ENCODE results near the gene NRCAM. TPM values are rescaled to one million over a fixed set of nuclear protein-coding genes. Genes with fewer than 3 reads are reported as not detected.

The NRCAM gene
- polyA plus RNA-seq, 1 donor (not counting 4 experiments of a cell fraction or from before 2014, with no cell fraction given), result 4.0 TPM

- H3K4me2 ChIP-seq (ENCODE audit: control insufficient read depth, extremely low read depth, insufficient read depth, low read depth, low read length), result no peak overlapping the region
- no peaks in the 10 kb centered on the region for H3K36me3 ChIP-seq (ENCODE audit: control insufficient read depth in 2 of 2, extremely low read depth in 1 of 2, insufficient read depth in 2 of 2, low read length in 2 of 2)
- no peaks in the 10 kb centered on the region for H3K9me1 ChIP-seq (ENCODE audit: control insufficient read depth, extremely low read depth, insufficient read depth, low read length)
- no peaks in the 10 kb centered on the region for H4K20me1 ChIP-seq (ENCODE audit: control insufficient read depth, extremely low read depth, insufficient read depth, low read length)
- no peak overlapping the region for H3K4me3 ChIP-seq (ENCODE audit: control insufficient read depth in 2 of 3, extremely low read depth in 1 of 3, insufficient read depth in 2 of 3, low read depth in 1 of 3, low read length in 3 of 3)
- no peaks in the 10 kb centered on the region for H3K27me3 ChIP-seq (ENCODE audit: control insufficient read depth, extremely low read depth, insufficient read depth, low read length)
- no peak overlapping the region for H3K27ac ChIP-seq (ENCODE audit: control insufficient read depth, insufficient read depth, low read length)
- no peaks in the 10 kb centered on the region for H3K79me2 ChIP-seq (ENCODE audit: control insufficient read depth, insufficient read depth, low read length)
- H3K9me3 ChIP-seq (ENCODE audit: control insufficient read depth, low read depth, low read length), result no peaks in the 10 kb centered on the region
- no peak overlapping the region for H3K9ac ChIP-seq (ENCODE audit: control insufficient read depth, extremely low read depth, insufficient read depth, low read length)
- H2AFZ ChIP-seq (ENCODE audit: control insufficient read depth, low read length), result no peak overlapping the region
- dilution Hi-C loops (cut with MboI; ENCODE audit: extremely low pct_ligation_motif_present, low sequenced_read_pairs), result no loop called here
- H3K4me1 ChIP-seq (ENCODE audit: control insufficient read depth, extremely low read depth, insufficient read depth, low read length), result no peaks in the 10 kb centered on the region
- DNase-seq (ENCODE audit: low read depth, low spot score) (no peak), FAIRE-seq (no peak)
- TF ChIP-seq, protein P1, sequence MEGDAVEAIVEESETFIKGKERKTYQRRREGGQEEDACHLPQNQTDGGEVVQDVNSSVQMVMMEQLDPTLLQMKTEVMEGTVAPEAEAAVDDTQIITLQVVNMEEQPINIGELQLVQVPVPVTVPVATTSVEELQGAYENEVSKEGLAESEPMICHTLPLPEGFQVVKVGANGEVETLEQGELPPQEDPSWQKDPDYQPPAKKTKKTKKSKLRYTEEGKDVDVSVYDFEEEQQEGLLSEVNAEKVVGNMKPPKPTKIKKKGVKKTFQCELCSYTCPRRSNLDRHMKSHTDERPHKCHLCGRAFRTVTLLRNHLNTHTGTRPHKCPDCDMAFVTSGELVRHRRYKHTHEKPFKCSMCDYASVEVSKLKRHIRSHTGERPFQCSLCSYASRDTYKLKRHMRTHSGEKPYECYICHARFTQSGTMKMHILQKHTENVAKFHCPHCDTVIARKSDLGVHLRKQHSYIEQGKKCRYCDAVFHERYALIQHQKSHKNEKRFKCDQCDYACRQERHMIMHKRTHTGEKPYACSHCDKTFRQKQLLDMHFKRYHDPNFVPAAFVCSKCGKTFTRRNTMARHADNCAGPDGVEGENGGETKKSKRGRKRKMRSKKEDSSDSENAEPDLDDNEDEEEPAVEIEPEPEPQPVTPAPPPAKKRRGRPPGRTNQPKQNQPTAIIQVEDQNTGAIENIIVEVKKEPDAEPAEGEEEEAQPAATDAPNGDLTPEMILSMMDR (optimal IDR thresholded peaks at IDR 0.05 in 1 of 3, IDR thresholded peaks at IDR 0.05 in 1 of 3, conservative IDR thresholded peaks at IDR 0.05 in 1 of 3; ENCODE audit: extremely low read depth in 1 of 3, insufficient read depth in 2 of 3, low read length in 3 of 3), result no peak
- TF ChIP-seq EZH2 (IDR thresholded peaks at IDR 0.05; ENCODE audit: low read length), result no peak
Measured at GRCh38 chr7:108335269-108335918, 120.8 kb downstream of the NRCAM start.

DNA sequence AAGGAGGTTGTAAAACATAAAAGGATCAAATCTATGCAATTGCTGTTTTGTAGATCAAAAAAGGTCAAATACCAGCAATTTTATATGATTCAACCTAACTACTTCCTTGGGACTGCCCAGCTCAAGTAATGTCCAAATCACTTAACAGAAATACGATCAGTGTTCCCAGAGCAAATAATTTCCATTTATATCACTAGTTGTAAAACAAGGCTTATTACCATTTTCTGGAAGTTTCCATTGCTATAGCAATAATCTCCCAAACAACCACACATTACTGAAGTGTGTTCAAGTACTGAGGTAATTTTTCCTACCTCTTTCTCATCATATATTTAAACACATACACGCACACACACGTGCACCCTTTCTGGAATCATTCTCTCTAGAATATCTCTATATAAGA, 123.3 kb downstream of the NRCAM start:
- no peak overlapping the region for H2AFZ ChIP-seq (ENCODE audit: control insufficient read depth, low read length)
- no peak overlapping the region for H3K4me2 ChIP-seq (ENCODE audit: control insufficient read depth, extremely low read depth, insufficient read depth, low read depth, low read length)
- no peaks in the 10 kb centered on the region for H3K9me3 ChIP-seq (ENCODE audit: control insufficient read depth, low read depth, low read length)
- H3K9ac ChIP-seq (ENCODE audit: control insufficient read depth, extremely low read depth, insufficient read depth, low read length), result no peak overlapping the region
- FAIRE-seq (no peak), DNase-seq (ENCODE audit: low read depth, low spot score) (no peak)
- dilution Hi-C loops (cut with MboI; ENCODE audit: extremely low pct_ligation_motif_present, low sequenced_read_pairs), result no loop called here
- H3K4me3 ChIP-seq (ENCODE audit: control insufficient read depth in 2 of 3, extremely low read depth in 1 of 3, insufficient read depth in 2 of 3, low read depth in 1 of 3, low read length in 3 of 3), result no peak overlapping the region
- TF ChIP-seq, protein P1 (optimal IDR thresholded peaks at IDR 0.05 in 1 of 3, IDR thresholded peaks at IDR 0.05 in 1 of 3, conservative IDR thresholded peaks at IDR 0.05 in 1 of 3; ENCODE audit: extremely low read depth in 1 of 3, insufficient read depth in 2 of 3, low read length in 3 of 3), result no peak
- TF ChIP-seq EZH2 (IDR thresholded peaks at IDR 0.05; ENCODE audit: low read length), result no peak
- H3K79me2 ChIP-seq (ENCODE audit: control insufficient read depth, insufficient read depth, low read length), result no peaks in the 10 kb centered on the region
- H3K36me3 ChIP-seq (ENCODE audit: control insufficient read depth in 2 of 2, extremely low read depth in 1 of 2, insufficient read depth in 2 of 2, low read length in 2 of 2), result no peaks in the 10 kb centered on the region
- H3K4me1 ChIP-seq (ENCODE audit: control insufficient read depth, extremely low read depth, insufficient read depth, low read length), result no peaks in the 10 kb centered on the region
- no peaks in the 10 kb centered on the region for H3K27me3 ChIP-seq (ENCODE audit: control insufficient read depth, extremely low read depth, insufficient read depth, low read length)
- no peaks in the 10 kb centered on the region for H3K9me1 ChIP-seq (ENCODE audit: control insufficient read depth, extremely low read depth, insufficient read depth, low read length)
- no peak overlapping the region for H3K27ac ChIP-seq (ENCODE audit: control insufficient read depth, insufficient read depth, low read length)
- H4K20me1 ChIP-seq (ENCODE audit: control insufficient read depth, extremely low read depth, insufficient read depth, low read length), result no peaks in the 10 kb centered on the region

Measured in keratinocyte (primary cell).